Occipital lobe (tissue), 2 donors: ENCODE data around the gene ELMOD3. TPM values are rescaled to one million over a fixed set of nuclear protein-coding genes. Genes with fewer than 3 reads are reported as not detected.
"Not testable (repeated sequence)": the region's sequence is repeated elsewhere in the genome, so short reads cannot be mapped to it uniquely, and the experiment has no call there.

ENCODE experiments used
- DNase-seq: peaks from one replicate; lab custom pipeline; 2025; lab: John Stamatoyannopoulos, UW
- total RNA-seq: library from RNA; depleted of rRNA; stranded (reverse); fragments of >200 nt; gene quantifications from one replicate; pipeline ENCODE4 v1.2.3, GENCODE V29; 2014

ELMOD3 gene
- total RNA-seq, 1 donor from 2014 or later = 16.8 TPM

DNA sequence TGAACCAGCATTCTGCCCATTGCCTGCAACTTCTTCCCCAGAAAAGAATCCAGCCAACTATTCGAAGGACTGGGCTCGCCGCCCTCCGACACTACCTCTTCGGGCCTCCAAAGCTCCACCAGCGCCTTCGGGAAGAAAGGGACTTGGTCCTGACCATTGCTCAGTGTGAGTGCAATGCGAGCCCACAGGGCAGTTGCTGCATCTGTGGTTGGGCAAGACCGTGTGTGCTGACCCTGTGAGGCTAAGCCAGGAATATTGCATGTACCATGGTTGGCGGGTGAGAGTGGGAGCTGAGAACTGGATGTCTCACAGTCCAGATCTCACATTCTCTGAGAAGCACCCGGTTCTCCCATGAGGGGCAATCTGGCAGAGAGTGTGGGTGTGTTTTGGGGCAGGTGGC, 16.5 kb downstream of the ELMOD3 start:
- no peak for DNase-seq

DNA sequence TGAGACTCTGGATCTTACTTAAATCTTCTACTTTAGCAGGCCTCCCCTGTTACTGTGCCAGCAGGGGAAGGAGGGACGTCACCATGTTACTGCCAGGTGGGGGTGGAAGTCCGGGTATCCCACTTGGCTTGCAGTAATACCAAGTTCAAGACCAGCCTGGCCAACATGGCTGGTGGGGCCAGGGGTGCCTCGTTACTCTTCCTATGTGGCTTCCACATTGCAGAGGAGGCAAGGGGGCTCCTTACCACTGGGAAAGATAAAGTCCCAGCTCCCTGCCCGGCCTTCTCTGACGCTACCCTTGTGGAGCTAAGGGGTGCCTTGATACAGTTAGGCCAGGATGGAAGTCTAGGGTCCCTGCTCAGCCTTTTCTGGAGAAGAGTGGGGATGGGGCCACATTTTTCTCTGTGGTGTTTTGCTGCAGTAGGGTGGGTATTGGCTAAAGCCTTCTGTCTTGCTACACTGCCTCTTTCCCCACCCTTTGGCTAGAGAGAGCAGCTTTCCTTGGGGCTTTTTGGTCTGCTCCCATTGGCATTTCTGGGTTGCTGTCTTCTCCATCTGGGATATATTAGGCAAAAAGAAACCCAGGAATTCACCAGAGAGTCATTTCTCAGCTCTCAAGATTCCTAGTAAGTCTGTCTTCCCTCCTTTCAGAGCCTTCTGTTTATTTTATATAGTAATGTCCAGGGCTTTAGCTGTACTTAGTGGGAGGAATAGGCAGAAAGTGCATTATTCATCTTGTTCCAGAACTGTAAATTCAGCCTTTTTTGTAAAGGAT, 21.9 kb downstream of the ELMOD3 start:
- no peak for DNase-seq

DNA sequence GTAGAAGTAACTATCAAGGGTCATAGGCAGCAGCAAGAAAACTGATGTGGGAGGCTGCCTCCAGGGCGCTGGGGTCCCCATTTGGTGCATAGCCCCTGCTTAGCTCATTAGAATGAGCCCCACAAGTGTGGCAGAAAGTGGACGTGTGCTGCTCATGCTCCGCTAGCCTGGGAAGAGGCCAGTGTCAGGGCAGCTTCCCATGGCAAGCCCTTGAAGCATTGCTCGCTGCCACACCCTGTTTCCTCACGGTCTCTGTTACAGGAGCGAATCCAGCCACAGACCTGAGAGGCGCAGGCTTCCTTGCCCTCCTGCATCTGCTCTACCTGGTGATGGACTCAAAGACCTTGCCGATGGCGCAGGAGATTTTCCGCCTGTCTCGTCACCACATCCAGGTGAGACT, 22.5 kb downstream of the ELMOD3 start:
- no peak for DNase-seq

DNA sequence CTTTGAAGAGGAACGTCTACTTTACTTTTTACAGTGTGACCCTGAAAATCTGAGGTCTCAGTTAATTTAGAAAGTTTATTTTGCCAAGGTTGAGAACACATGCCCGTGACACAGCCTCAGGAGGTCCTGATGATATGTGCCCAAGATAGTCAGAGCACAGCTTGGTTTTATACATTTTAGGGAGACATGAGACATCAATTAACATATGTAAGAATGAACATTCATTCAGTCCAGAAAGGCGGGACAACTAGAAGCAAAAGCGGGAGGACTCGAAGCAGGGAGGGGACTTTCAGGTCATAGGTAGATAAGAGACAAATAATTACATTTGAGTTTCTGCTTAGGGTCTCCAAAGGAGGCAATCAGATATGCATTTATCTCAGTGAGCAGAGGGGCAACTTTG, 23.7 kb downstream of the ELMOD3 start:
- DNase-seq = no peak

DNA sequence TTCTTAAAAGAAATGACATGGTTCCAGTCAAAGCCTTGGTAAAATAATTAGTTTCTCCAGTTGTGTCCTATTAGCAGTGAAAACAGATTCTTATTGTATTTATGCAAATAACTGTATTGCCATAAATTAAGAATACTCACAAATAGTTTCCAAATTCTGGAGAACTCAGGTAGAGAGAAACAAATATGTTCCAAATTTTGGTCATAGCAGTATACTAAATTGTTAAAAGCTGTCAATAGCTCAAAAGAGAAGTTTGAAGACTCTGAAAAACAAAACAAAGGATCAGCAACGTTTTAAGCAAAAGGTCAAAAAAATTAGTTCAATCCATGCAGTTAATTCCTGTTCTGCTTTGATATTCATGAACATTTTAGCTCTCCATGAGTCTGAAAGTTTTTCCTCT, 25.5 kb downstream of the ELMOD3 start:
- DNase-seq = no peak

DNA sequence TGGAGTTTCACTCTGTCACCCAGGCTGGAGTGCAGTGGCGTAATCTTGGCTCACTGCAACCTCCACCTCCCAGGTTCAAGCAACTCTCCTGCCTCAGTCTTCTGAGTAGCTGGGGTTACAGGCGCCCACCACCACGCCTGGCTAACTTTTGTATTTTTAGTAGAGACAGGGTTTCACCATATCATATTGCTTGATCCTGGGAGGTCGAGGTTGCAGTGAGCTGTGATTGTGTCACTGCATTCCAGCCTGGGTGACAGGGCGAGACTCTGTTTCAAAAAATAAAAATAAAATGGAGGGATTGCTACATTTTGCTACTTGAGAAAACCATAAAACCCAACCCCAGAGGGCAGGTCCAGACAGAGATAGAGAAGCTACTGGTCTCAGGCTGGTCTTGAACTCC, 28.6 kb downstream of the ELMOD3 start:
- DNase-seq = not testable (repeated sequence)

DNA sequence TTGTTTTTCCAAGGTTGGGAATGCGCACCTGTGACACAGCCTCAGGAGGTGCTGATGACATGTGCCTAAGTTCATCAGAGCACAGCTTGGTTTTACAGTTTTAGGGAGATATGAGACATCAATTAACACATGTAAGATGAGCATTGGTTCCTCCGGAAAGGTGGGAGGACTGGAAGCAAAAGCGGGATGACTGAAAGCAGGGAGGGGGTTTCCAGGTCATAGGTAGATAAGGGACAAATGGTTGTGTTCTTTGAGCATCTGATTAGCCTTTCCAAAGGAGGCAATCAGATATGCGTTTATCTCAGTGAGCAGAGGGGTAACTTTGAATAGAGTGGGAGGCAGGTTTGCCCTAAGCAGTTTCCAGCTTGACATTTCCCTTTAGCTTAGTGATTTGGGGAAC, 29.3 kb downstream of the ELMOD3 start:
- no peak for DNase-seq

DNA sequence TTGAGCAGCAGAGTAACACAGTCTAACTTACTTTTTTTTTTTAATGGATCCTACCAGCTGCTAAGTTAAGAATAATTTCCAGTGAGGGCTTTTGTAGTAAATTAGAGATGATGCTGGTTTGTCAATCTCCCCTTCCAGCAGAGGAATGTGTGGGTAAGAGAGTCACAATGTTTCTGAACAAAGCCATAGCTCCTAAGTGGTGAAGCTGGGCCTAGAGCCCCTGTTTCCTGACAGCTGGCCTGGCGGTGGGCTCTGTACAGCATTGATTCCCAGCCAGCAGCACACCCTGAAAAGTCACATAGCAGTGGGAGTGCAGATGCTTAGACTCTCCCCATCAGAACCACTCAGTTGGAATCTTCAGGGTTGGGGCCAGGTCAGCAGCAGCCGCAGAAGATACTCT, 31.2 kb downstream of the ELMOD3 start:
- DNase-seq = no peak

DNA sequence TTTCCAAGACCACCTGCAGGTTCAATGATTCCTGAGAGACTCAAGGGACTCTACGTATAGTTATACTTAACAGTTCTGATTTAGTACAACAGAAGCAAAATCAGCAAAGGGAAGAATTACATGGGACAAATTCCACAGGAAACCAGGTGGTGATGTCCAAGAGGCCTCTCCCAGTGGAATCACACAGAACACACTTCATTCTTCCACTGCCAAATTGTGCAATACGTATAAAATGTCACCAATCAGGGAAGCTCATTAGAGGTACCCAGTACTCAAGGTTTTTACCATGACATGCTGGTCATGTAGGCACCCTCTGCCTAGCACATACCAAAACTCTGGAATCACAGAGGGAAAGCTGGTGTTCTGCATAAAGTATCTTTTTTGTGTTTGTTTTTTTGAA, 33.2 kb downstream of the ELMOD3 start:
- DNase-seq = no peak

DNA sequence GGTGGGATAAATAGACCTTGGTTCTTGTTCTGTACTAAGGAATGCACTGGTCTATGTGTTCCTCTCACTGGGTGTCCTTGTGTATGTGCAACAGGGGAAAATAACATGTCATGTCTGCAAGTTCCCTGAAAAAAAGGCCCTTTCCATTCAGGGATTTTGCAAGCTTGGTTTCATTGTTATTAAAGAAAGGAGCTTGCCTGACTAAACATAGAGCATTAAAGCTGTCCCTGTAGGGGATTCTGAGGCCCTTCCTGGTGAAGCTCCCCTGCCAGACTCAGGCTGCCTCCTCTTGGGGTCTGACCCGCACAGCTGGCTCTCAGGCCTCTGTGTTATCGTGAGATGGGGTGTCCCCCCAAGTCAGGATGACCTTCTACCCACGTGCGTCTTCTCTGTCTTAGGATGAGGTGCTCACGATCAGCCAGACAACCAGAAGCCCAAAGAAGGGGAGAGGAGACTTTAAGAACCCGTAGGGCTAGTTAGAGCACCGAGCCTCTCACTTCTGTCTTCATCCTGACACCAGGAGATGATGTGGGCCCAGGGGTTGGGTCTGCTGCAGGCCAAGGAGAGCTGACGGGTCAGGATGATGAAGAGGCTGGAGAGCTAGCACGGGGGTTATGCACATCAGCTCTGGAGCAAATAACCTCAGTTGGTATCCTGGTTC, 34.4 kb downstream of the ELMOD3 start:
- no peak for DNase-seq

DNA sequence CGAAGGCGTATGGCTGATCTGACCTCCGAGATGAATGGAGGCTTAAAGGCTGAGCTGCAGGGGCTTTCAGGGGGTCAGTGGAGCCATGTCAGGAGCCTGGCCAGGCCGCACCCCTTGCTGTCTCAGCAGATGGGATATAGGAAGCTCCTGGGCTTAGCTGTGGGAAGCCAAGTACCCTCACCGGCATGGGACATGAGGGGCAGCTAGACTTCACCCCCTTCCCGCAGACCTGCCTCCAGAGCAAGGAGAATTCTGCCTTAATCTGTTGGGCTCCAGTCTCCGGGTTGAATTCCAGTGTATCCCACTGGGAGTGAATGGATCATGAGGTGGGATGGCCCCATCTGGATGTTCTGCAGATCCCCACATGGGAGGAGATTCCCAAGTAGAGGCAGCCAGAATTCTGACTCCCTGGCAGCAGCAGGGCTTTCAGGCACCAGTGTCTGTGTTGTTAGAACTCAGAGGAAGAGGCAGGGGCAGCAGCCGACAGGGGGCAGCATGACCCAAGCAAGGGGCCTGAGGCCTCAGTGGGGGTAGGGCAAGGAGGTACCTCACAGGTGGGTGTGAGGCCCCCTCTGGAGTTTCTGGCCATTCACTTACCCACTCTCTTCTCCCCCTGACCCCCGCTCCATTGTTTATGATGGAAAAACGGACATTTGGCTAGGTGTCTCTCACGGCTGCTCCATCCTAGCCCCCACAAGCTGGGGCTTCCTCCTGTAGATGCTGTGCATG, 36.5 kb downstream of the ELMOD3 start:
- no peak for DNase-seq

DNA sequence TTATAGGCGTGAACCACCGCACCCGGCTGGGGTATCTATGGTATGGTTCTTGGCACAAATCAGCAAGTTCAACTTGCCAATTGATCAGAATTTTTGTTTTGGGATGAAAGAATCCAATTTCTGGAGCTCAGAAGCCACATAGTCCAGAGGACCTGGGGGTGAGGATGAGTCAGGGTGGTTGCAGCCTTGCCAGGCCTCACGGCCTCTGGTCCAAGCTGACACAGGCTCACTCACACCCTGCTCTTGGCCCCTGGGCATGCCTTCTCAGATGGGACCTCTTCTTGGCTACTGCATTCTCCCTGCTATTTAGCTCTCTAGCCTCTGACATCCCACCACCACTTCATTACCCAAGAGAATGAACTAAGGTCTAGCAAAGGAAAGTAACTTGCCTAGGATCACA, 39.3 kb downstream of the ELMOD3 start:
- no peak for DNase-seq

DNA sequence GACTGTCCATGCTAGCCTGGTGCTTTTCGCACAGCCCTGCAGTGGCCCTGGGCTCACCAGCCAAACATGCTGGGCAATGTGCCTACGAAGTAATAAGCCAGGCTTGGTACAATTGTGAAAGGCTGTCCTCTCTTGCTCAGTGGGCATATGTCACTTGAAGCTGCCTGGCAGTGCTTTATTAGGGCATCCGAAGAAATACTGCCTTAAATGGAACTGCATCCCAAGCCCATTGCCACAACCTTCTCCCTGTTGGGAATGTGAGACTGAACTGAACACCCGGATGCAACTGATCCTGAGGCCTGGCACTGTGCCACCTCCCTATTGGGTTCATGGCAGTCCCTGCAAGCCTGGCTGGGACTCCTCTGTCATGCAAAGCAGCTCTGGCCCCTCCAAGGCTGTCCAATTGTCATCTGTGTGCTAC, 39.7 kb downstream of the ELMOD3 start:
- DNase-seq = peak; percentile 51

DNA sequence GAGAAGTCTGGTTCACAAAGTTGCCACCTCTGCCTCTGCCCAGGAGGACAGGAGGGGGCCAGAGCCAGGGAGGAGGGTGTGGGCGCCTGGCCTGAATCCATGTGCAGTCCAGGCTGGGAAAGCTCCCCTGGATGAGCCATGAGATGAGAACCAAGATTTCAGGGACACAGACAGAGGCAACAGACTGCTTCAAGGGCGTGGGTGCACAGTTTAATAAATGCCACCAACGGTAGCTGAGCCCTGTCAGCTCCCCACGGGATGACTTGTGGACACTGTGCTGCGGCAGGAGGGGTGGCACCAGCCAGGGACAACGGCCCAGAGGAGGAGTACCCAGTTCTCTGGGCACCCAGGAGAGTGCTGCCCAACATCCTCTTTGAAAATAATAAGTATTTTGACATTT, 40.4 kb downstream of the ELMOD3 start:
- DNase-seq = no peak

DNA sequence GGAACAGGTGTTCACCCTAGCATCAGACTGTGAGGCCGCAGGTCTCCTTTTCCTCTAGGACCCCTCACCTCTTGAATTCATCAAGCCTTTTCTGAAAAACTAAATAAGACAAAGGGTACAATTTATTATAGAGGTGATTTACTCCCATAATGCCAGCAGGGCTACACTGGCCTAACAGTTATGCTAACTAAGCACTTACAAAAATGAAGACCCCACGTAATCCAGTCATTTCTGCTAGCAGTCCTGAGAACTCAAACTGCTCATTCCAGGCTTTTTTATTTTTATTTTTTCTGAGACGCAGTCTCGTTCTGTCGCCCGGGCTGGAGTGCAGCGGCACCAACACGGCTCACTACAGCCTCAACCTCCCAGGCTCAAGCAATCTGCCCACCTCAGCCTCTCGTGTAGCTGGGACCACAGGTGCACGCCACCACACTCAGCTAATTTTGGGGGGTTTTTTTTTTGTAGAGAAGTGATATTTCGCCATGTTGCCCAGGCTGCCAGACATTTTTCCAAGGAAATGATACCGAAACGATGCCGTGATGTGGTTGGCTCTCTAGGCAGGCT, 41.4 kb downstream of the ELMOD3 start:
- no peak for DNase-seq

DNA sequence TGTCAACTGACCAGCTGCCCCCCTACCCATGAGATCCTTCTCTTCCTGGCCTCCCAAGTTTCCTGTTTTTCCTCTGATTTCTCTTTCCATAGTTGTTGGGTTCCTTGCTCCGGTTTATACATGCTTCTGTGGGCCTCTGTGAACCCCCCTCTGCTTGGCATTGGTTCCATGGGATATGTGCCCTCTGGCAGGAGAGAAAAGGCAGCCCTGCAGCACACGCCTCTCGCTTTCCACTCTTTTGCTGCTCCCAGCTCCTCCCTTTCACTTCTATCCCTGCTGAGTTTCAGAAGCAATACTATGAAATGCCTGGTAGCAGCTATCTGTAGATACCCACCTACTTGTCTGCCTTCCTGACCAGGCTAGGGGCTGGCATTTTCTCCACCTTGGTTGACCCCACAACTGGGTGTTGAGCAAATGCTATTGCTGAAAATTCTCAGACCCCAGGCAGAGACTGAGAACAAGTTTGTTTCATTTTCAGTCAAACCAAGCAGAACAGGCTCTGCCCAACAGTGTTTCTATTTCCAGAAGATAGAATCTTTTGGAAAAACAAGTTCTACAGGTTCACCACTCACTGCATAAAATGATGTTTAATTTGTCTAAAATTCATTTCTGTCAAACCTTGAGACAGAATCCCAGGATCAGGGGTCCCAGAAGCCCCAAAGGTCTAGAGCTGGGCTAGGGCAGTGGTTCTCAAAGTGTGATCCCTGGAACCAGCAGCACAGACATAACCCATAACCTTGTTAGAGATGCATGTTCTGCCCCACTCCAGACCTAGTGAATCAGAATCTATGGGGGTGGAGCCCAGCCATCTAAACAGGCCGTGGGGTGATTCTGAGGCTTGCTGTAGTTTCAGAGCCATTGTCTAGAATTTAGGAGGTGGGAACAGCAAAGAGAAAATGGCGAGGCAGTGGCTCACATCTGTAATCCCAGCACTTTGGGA, 42.2 kb downstream of the ELMOD3 start:
- no peak for DNase-seq

DNA sequence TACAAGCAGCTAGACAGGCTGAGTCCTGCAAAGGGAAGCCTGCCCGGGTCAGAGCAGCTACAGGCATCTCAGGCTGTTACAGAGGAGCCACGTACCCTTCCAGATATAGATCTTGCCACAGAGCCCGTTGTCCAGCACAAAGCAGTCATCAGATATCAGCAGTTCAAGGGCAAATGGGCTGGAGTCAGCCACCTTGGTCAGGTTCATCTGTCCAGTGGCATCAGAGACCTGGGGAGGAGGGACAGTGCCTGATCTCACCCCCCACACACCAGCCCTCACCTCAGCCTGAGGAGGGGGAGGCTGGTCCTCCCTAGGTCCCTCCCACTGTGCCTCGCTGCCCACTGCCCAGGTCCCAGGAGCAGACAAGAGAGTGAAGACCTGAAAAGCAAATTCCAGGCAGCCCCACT, 43.4 kb downstream of the ELMOD3 start:
- no peak for DNase-seq

DNA sequence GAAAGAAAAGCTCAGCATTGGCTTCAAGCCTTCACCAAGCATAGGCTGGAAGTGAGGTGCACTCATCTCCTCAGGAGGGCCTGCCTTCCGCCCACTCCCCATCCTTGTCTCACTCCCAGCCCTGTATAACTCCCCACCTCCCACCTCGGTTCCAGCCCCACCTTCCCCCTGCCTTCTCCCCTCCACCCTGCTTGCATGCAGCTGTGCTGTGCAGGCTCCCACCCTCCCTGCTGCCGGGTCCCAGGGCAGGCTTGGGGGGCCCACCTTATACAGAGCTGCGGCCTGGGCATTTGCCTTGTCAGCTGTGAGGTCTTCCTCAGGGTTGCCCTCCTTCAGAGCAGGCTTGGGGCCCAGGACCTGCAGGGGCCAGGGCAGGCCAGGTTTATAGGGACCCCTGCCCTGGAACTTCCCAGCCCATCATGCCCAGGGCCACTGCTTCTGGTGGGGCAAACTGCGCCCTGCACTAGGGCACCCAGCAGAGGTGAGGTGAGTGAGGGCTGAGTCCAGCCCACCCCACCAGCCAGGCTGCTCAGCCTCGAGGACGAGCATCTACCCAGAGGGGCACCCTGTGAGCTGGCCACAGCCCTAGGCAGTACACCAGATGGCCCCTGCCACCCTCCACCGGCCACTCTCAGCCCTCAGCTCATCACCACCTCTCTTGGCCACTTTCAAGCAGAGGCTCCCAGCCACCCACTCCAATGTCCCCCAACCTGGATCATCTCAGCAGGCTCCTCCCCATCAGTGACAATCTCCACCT, 44.0 kb downstream of the ELMOD3 start:
- no peak for DNase-seq

DNA sequence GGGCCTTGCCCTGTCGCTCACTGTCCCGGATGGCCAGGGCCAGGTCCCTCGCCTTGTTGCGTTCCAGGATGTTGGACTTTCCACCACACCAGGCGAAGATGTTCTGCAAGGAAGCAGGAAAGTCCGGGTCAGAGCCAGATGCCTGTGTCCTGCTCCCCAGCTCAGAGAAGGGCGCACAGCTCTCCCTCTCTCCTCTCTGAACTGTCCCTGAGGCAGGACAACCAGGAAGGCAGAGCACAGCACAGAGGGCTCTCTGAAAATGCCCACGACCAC, 44.5 kb downstream of the ELMOD3 start:
- no peak for DNase-seq

DNA sequence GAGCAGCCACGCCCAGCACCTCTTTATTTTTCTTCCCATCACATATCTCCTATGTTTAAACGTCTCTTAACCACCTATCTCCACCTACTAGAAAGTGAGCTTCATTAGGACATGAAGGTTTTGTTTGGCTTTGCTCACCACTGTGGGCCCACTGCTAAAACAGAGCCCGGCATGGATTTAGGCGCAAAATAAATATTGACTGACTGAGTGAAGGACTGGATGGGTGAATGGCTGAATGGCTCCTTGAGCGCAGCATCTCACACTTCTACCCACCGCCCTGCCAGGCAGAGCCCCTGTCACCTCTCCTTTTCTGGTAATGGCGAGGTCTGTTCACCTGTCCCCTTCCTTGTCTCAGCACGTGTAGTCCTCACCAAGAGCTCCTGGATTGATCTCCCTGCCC, 45.5 kb downstream of the ELMOD3 start:
- DNase-seq = no peak
